ENCODE results near the gene C21orf58.

Gene C21orf58

DNA sequence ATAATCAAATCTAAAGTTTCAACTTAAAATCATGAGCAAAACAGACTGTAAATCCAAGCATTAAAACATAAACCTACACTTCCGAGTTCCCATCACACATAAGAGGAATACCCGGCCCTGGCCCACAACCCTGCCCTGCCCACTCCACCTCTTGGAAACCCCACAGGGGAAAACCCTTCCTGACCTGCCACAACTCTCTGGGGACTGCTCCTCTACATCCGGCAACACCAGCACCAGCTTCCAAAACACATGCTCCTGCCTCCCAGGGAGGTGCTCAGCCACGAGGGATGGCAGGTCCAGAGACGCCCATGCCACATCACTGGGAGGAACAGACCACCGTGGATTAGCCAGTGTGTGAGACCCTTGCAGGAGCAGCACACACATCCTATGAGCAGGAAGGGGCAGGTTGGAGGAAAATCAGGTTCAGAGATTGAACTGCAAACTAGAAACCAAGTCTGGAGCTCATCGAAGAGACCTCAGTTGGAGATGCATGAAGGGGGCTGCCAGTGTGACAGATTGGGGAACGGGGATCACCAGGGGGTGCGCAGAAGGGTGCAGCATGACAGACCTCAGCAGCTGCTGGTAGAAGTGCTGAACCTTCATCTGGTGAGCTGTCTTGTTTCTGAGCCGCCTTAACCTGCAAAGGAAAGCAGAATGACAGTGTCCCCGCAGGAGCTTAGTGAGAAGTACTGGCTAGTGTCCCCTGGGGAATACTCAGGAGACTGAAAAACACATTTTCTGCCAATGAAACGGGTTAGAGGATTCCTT is 69.3 kb downstream of the C21orf58 start:
- no peak for DNase-seq

DNA sequence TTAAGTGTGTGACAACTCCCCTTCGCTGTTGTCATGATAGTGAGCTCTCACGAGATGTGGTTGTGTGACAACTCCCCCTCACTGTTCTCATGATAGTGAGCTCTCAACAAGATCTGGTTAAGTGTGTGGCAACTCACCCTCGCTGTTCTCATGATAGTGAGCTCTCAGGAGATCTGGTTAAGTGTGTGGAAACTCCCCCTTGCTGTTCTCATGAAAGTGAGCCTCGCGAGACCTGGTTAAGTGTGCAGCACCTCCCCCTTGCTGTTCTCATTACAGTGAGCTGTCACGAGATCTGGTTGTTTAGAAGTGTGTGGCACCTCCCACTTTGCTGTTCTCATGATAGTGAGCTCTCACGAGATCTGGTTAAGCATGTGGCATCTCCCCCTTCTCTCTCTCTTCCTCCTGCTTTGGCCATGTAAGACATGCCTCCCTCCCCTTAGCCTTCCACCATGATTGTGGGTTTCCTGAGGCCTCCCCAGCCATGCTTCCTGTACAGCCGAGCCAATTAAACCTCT is 70.0 kb downstream of the C21orf58 start:
- no peak for DNase-seq

DNA sequence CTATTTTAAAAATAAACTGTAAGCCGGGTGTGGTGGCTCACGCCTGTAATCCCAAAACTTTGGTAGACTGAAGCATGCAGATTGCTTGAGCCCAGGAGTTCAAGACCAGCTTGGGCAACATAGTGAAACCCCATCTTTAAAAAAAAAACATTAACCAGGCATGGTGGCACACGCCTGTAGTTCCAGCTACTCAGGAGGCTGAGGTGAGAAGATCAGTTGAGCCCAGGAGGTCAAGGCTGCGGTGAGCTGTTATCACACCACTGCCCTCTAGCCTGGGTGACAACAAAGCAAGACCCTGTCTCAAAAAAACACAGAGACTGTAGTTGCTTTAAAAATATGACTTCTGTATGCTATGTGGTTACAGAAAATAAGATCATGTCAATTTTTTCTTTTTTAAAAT is 70.8 kb downstream of the C21orf58 start:
- DNase-seq: no peak

All from NCI-H524 treated with DMSO at 0.1 percent for 48 hours (cell line).